NCI-H526 (cell line): Measurements from ENCODE around the gene PCNX3.
A peak's percentile ranks its signal among the peaks of the same experiment; 100 is the strongest.

Source experiments
- DNase-seq, 2 experiments: peaks; one replicate each; lab custom pipeline; 2025; lab: John Stamatoyannopoulos, UW

PCNX3 gene

GRCh38 chr11:65615229-65615949 is at the start of gene PCNX3:
PCNX3 (plus strand) TSS chr11:65615776; CDS start chr11:65616312, 536 bp downstream.
- peak; percentile 100 for DNase-seq

- DNase-seq, result no peak
Measured at GRCh38 chr11:65569164-65569972, 46.2 kb upstream of the PCNX3 start.

- peak; percentile 96 to 99 for DNase-seq
Measured at GRCh38 chr11:65569973-65570918, 45.3 kb upstream of the PCNX3 start, which contains the start of gene ZNRD2. ZNRD2 (plus strand) TSS chr11:65570477; CDS start chr11:65570492, 15 bp downstream.

GRCh38 chr11:65571420-65571819 is 44.2 kb upstream of the PCNX3 start:
- no peak for DNase-seq

- DNase-seq, result peak; percentile 63 to 71
Measured at GRCh38 chr11:65571940-65572339, 43.6 kb upstream of the PCNX3 start.

GRCh38 chr11:65572356-65573051 is 43.1 kb upstream of the PCNX3 start, which contains the start of gene FAM89B:
FAM89B (plus strand) TSS chr11:65572538; CDS start chr11:65572670, 132 bp downstream.
- DNase-seq, result peak; percentile 77 to 95

- DNase-seq, result peak in 1 of 2 experiments; percentile 65
Measured at GRCh38 chr11:65573391-65574079, 42.0 kb upstream of the PCNX3 start.

GRCh38 chr11:65574109-65574810 is 41.3 kb upstream of the PCNX3 start:
- peak; percentile 56 to 90 for DNase-seq

- DNase-seq, result no peak
Measured at GRCh38 chr11:65574811-65575567, 40.6 kb upstream of the PCNX3 start.

GRCh38 chr11:65575568-65576231 is 39.9 kb upstream of the PCNX3 start, which contains the start of gene EHBP1L1:
EHBP1L1 (plus strand) TSS chr11:65576053; CDS start chr11:65576303, 250 bp downstream.
- peak in 1 of 2 experiments; percentile 75 for DNase-seq

- no peak for DNase-seq
Measured at GRCh38 chr11:65576232-65576866, 39.2 kb upstream of the PCNX3 start.

GRCh38 chr11:65576867-65577755 is 38.5 kb upstream of the PCNX3 start:
- no peak for DNase-seq

GRCh38 chr11:65577756-65578109 is 37.8 kb upstream of the PCNX3 start:
- no peak for DNase-seq

- no peak for DNase-seq
Measured at GRCh38 chr11:65578134-65578533, 37.4 kb upstream of the PCNX3 start.

- no peak for DNase-seq
Measured at GRCh38 chr11:65578667-65579066, 36.9 kb upstream of the PCNX3 start.

- no peak for DNase-seq
Measured at GRCh38 chr11:65579291-65579690, 36.3 kb upstream of the PCNX3 start.
